HL-60 (cell line): ENCODE data around the gene CAMKK2.

Experiments used
- CTCF ChIP-seq: IDR thresholded peaks from one replicate; pipeline ENCODE4 v1.5.1; 2011; ENCODE audit warnings: low read length, control low read depth, inconsistent platforms; ENCODE audit not compliant: insufficient read depth
- GABPA ChIP-seq: IDR thresholded peaks from 2 replicates; pipeline ENCODE4 v1.6.1; 2012; ENCODE audit warnings: low read depth
- POLR2AphosphoS5 ChIP-seq: IDR thresholded peaks from 2 replicates; pipeline ENCODE4 v1.6.1; 2012; ENCODE audit warnings: low read depth
- REST ChIP-seq: IDR thresholded peaks from 2 replicates; pipeline ENCODE4 v1.6.1; 2012; ENCODE audit warnings: low read depth; ENCODE audit not compliant: insufficient replicate concordance

GRCh38 chr12:121245951-121246350, 50.6 kb downstream of the CAMKK2 start:
- TF ChIP-seq CTCF (no peak), POLR2AphosphoS5 (no peak), REST (no peak), GABPA (no peak)
